ENCODE results near the gene GPR84.

DNA sequence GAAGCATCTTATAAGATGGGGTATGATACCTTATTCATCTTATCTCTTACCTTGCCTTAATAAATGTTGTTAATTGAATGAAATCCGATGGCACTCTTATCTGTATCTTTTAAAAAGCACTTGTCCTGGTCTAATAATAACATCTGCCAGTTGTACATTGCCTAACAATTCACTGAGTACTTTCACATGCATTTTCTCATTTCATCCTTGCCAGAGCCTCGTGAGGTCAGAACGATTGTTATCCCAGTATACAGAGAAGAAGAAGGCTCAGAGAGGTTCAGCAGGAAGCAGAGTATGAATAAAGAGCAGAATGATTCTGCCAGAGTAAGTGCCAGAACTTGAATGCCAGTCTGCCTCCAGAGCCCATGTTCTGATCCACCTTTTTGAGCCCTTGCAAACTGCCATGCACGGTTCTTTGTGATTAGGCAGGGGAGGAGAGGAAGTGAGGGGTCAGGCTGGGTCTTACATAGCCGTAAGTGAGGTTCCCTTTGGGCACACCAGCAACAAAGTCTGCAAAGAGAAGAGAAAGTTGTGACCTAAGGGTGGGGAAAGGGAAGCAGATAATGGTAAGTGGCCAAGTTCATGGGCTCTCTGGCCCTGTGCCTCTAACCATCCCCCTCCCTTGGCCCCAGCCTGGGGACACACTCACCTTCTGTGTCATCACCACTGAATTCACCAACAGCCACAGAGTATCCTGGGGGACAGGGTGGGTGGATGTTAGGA, 43.1 kb upstream of the GPR84 start:
- TF ChIP-seq, protein P1, sequence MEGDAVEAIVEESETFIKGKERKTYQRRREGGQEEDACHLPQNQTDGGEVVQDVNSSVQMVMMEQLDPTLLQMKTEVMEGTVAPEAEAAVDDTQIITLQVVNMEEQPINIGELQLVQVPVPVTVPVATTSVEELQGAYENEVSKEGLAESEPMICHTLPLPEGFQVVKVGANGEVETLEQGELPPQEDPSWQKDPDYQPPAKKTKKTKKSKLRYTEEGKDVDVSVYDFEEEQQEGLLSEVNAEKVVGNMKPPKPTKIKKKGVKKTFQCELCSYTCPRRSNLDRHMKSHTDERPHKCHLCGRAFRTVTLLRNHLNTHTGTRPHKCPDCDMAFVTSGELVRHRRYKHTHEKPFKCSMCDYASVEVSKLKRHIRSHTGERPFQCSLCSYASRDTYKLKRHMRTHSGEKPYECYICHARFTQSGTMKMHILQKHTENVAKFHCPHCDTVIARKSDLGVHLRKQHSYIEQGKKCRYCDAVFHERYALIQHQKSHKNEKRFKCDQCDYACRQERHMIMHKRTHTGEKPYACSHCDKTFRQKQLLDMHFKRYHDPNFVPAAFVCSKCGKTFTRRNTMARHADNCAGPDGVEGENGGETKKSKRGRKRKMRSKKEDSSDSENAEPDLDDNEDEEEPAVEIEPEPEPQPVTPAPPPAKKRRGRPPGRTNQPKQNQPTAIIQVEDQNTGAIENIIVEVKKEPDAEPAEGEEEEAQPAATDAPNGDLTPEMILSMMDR (IDR thresholded peaks at IDR 0.05): no peak
- TF ChIP-seq POLR2A (IDR thresholded peaks at IDR 0.05): no peak
